H1 (cell line): Measurements from ENCODE around the gene COTL1. TPM values are rescaled to one million over a fixed set of nuclear protein-coding genes. Genes with fewer than 3 reads are reported as not detected.
A peak's percentile ranks its signal among the peaks of the same experiment; 100 is the strongest.

ENCODE experiments used
- CTCF ChIA-PET: fragments of 300-600 bp; sonication (Branson Sonifier 250); formaldehyde crosslinking; loops from one replicate; lab custom pipeline; 2021; ENCODE audit not compliant: partially characterized antibody; lab: Charles Lee
- POLR2A ChIA-PET: fragments of 300-600 bp; sonication (Branson Sonifier 250); formaldehyde crosslinking; loops from one replicate; lab custom pipeline; 2021; ENCODE audit warnings: inconsistent platforms; ENCODE audit not compliant: partially characterized antibody; lab: Charles Lee
- DNase-seq, 2 experiments: peaks; one replicate each; pipeline versions ENCODE4 v3.0.0 to v3.0.0-alpha.2; 2010 to 2022; ENCODE audit warnings: low spot score in 2 of 2, low read depth in 1 of 2, mixed read lengths in 1 of 2
- FAIRE-seq: peaks from 2 replicates; lab custom pipeline; 2011; peaks lifted over from hg19 to GRCh38; lab: Jason Lieb, UNC
- H2AFZ ChIP-seq: 2 replicates; pipeline ENCODE4 v1.8.1; 2012; ENCODE audit warnings: low read length, inconsistent platforms
- H2AK5ac ChIP-seq: 2 replicates; pipeline ENCODE4 v1.6.1; 2013; ENCODE audit warnings: low read depth, low read length
- H2BK120ac ChIP-seq: replicated peaks from 2 replicates; pipeline ENCODE3; 2013; ENCODE audit warnings: low read depth, low read length, inconsistent platforms
- H2BK12ac ChIP-seq: 2 replicates; pipeline ENCODE4 v1.6.1; 2013; ENCODE audit warnings: low read depth, low read length
- H2BK15ac ChIP-seq: 2 replicates; pipeline ENCODE4 v1.6.1; 2013; ENCODE audit warnings: low read length
- H2BK20ac ChIP-seq: 2 replicates; pipeline ENCODE4 v1.6.1; 2013; ENCODE audit warnings: low read length
- H2BK5ac ChIP-seq: 2 replicates; pipeline ENCODE4 v1.6.1; 2013; ENCODE audit warnings: low read depth, low read length
- H3K14ac ChIP-seq: 2 replicates; pipeline ENCODE4 v1.6.1; 2013; ENCODE audit warnings: inconsistent platforms; ENCODE audit not compliant: insufficient read length
- H3K18ac ChIP-seq: 2 replicates; pipeline ENCODE4 v1.6.1; 2013; ENCODE audit warnings: low read length; ENCODE audit errors: extremely low read depth
- H3K23ac ChIP-seq: 2 replicates; pipeline ENCODE4 v1.6.1; 2013; ENCODE audit warnings: inconsistent platforms; ENCODE audit not compliant: insufficient read length
- H3K23me2 ChIP-seq: 2 replicates; pipeline ENCODE4 v1.6.1; 2013; ENCODE audit warnings: low read depth, low read length
- H3K27ac ChIP-seq: 2 replicates; pipeline ENCODE4 v1.6.1; 2011; ENCODE audit warnings: low read depth, low read length, inconsistent platforms
- H3K27me3 ChIP-seq, 4 experiments: replicated peaks in 1 of 4; 1 replicate in 1 of 4; 2 replicates in 3 of 4; pipeline versions ENCODE4 v1.6.1 to v1.8.1; 2011 to 2013; ENCODE audit warnings: low read length in 3 of 4, mild to moderate bottlenecking in 3 of 4, inconsistent platforms in 2 of 4, mixed read lengths in 2 of 4, moderate library complexity in 1 of 4; ENCODE audit not compliant: control insufficient read depth in 3 of 4, insufficient read depth in 3 of 4; ENCODE audit errors: extremely low read depth in 1 of 4
- H3K36me3 ChIP-seq, 4 experiments: 2 replicates each; pipeline versions ENCODE4 v1.6.1 to v1.8.1; 2011 to 2013; ENCODE audit warnings: mild to moderate bottlenecking in 4 of 4, low read length in 3 of 4, moderate library complexity in 2 of 4, control low read depth in 1 of 4, inconsistent platforms in 1 of 4; ENCODE audit not compliant: insufficient read depth in 4 of 4, control insufficient read depth in 2 of 4
- H3K4ac ChIP-seq: replicated peaks from 2 replicates; pipeline ENCODE3; 2013; ENCODE audit warnings: low read length, low read depth, mixed read lengths, inconsistent platforms; ENCODE audit not compliant: insufficient read length
- H3K4me1 ChIP-seq, 4 experiments: replicated peaks in 1 of 4; 1 replicate in 1 of 4; 2 replicates in 3 of 4; pipeline versions ENCODE4 v1.6.1 to v1.8.1; 2011 to 2013; ENCODE audit warnings: low read length in 3 of 4, inconsistent platforms in 2 of 4, mixed read lengths in 1 of 4; ENCODE audit not compliant: insufficient read depth in 4 of 4, control insufficient read depth in 3 of 4
- H3K4me2 ChIP-seq, 2 experiments: 2 replicates each; pipeline versions ENCODE4 v1.6.1 to v1.8.1; 2011 to 2013; ENCODE audit warnings: low read depth in 2 of 2, low read length in 2 of 2, control low read depth in 1 of 2, inconsistent platforms in 1 of 2, mild to moderate bottlenecking in 1 of 2; ENCODE audit not compliant: insufficient read depth in 1 of 2
- H3K4me3 ChIP-seq, 4 experiments: fragments of 200-600, 300-600 bp in 1 of 4; sonication (generic), shearing (Covaris generic), sonication (Bioruptor Twin) in 1 of 4; 2 replicates each; pipeline versions ENCODE4 v1.5.1 to v1.8.1; 2011 to 2016; ENCODE audit warnings: low read length in 4 of 4, low read depth in 3 of 4, control low read depth in 2 of 4, inconsistent platforms in 2 of 4, mild to moderate bottlenecking in 2 of 4, mixed read lengths in 1 of 4, moderate library complexity in 1 of 4; ENCODE audit not compliant: insufficient read depth in 2 of 4; ENCODE audit errors: extremely low read depth in 1 of 4
- H3K56ac ChIP-seq: replicated peaks from 2 replicates; pipeline ENCODE3; 2013; ENCODE audit warnings: low read depth, mild to moderate bottlenecking, mixed read lengths, low read length, inconsistent platforms; ENCODE audit not compliant: insufficient read length
- H3K79me1 ChIP-seq: 2 replicates; pipeline ENCODE4 v1.6.1; 2013; ENCODE audit warnings: low read depth, low read length, control low read depth
- H3K79me2 ChIP-seq, 2 experiments: 2 replicates each; pipeline versions ENCODE4 v1.6.1 to v1.8.1; 2012 to 2013; ENCODE audit warnings: low read length in 2 of 2, mild to moderate bottlenecking in 2 of 2, inconsistent platforms in 1 of 2; ENCODE audit not compliant: insufficient read depth in 2 of 2, control insufficient read depth in 1 of 2
- H3K9ac ChIP-seq, 4 experiments: replicated peaks in 1 of 4; 1 replicate in 1 of 4; 2 replicates in 3 of 4; pipeline versions ENCODE4 v1.6.1 to v1.8.1; 2011 to 2013; ENCODE audit warnings: low read depth in 3 of 4, low read length in 3 of 4, control low read depth in 2 of 4, mild to moderate bottlenecking in 2 of 4, moderate library complexity in 2 of 4, inconsistent platforms in 1 of 4; ENCODE audit errors: extremely low read depth in 1 of 4
- H3K9me3 ChIP-seq, 2 experiments: 2 replicates each; pipeline versions ENCODE4 v1.6.1 to v1.8.1; 2012 to 2013; ENCODE audit warnings: mild to moderate bottlenecking in 2 of 2, moderate library complexity in 2 of 2, control low read depth in 1 of 2, inconsistent platforms in 1 of 2, low read depth in 1 of 2, low read length in 1 of 2, mixed read lengths in 1 of 2; ENCODE audit not compliant: insufficient read depth in 2 of 2
- H4K20me1 ChIP-seq, 2 experiments: replicated peaks in 1 of 2; 2 replicates each; pipeline versions ENCODE3 to v1.8.1; 2011 to 2013; ENCODE audit warnings: inconsistent platforms in 2 of 2, low read length in 2 of 2, mild to moderate bottlenecking in 1 of 2; ENCODE audit not compliant: insufficient read depth in 2 of 2, control insufficient read depth in 1 of 2
- H4K5ac ChIP-seq: 2 replicates; pipeline ENCODE4 v1.6.1; 2013; ENCODE audit warnings: low read length, low read depth, mixed read lengths, inconsistent platforms; ENCODE audit not compliant: insufficient read length
- H4K8ac ChIP-seq: 2 replicates; pipeline ENCODE4 v1.8.0; 2013; ENCODE audit warnings: mild to moderate bottlenecking, moderate library complexity, low read length, inconsistent platforms; ENCODE audit not compliant: insufficient read depth; ENCODE audit errors: extremely low read depth
- H4K91ac ChIP-seq: replicated peaks from 2 replicates; pipeline ENCODE3; 2013; ENCODE audit warnings: low read length, mixed read lengths, inconsistent platforms; ENCODE audit not compliant: insufficient read length
- CBX8 ChIP-seq: fragments of 300-800, 300-1000 bp; sonication (generic); IDR thresholded peaks from 2 replicates; pipeline ENCODE4 v1.7.1; 2016; ENCODE audit warnings: low read depth, low read length, borderline replicate concordance
- HDAC6 ChIP-seq: IDR thresholded peaks from one replicate; pipeline ENCODE4 v1.7.1; 2012; ENCODE audit warnings: low read depth, mild to moderate bottlenecking, inconsistent platforms, low read length, moderate library complexity
- JUN ChIP-seq: IDR thresholded peaks from 2 replicates; pipeline ENCODE4 v1.6.1; 2011; ENCODE audit warnings: low read depth, mild to moderate bottlenecking, improper control_type of control experiment, low read length
- MAFK ChIP-seq: IDR thresholded peaks from 2 replicates; pipeline ENCODE4 v1.6.1; 2012; ENCODE audit warnings: low read depth, mild to moderate bottlenecking, improper control_type of control experiment, low read length
- POLR2A ChIP-seq, 2 experiments: IDR thresholded peaks; 1 replicate in 1 of 2; 2 replicates in 1 of 2; pipeline ENCODE4 v1.6.1; 2011; ENCODE audit warnings: low read depth in 2 of 2, low read length in 2 of 2, mild to moderate bottlenecking in 2 of 2; ENCODE audit errors: control extremely low read depth in 1 of 2
- POU5F1 ChIP-seq: IDR thresholded peaks from 2 replicates; pipeline ENCODE4 v1.6.1; 2011; ENCODE audit warnings: low read depth, mild to moderate bottlenecking, low read length, moderate library complexity
- RXRA ChIP-seq: IDR thresholded peaks from 2 replicates; pipeline ENCODE4 v1.6.1; 2011; ENCODE audit warnings: low read depth, mild to moderate bottlenecking, low read length, moderate library complexity; ENCODE audit not compliant: insufficient read depth
- SP1 ChIP-seq: IDR thresholded peaks from 2 replicates; pipeline ENCODE4 v1.6.1; 2011; ENCODE audit warnings: low read depth, low read length
- TBP ChIP-seq: IDR thresholded peaks from 2 replicates; pipeline ENCODE4 v1.6.1; 2011; ENCODE audit warnings: low read depth, low read length, improper control_type of control experiment
- WGBS, 2 experiments: shearing (Covaris generic) in 1 of 2; methylation state at CpG; one replicate each; pipeline versions ENCODE4 v1.1.6 to v1.1.7; 2013 to 2015; ENCODE audit warnings: low lambda C conversion rate in 2 of 2, mixed read lengths in 2 of 2, inconsistent platforms in 1 of 2, low coverage in 1 of 2, missing lambda C conversion rate in 1 of 2; ENCODE audit not compliant: insufficient replicate concordance in 2 of 2, insufficient coverage in 1 of 2, insufficient read length in 1 of 2; ENCODE audit errors: extremely low coverage in 1 of 2, missing lambda C conversion rate in 1 of 2; 5-methylcytosine and 5-hydroxymethylcytosine counted together
- polyA plus RNA-seq, 7 experiments: library from polyadenylated mRNA; depleted of rRNA in 3 of 7; stranded (reverse) in 5 of 7; unstranded in 2 of 7; fragments of >200 nt in 5 of 7; fragments of 200-250 nt in 2 of 7; gene quantifications; 1 replicate in 5 of 7; 2 replicates in 1 of 7; 4 replicates in 1 of 7; pipeline versions ENCODE4 v1.2.1 to v1.2.3, GENCODE V29; 2011 to 2013; ENCODE audit warnings: missing spikeins in 2 of 7, mixed read lengths in 2 of 7
- total RNA-seq: library from RNA; stranded (reverse); fragmentation: NEBNext Ultra II Directional; extraction: Animal tissue kit (Norgen Biotek cat#: 25700); gene quantifications from 2 replicates; pipeline ENCODE4 v1.2.1, GENCODE V29; 2021
- TF ChIP-seq, protein P1 (sequence below): IDR thresholded peaks from 2 replicates; pipeline ENCODE4 v1.6.1; 2012; ENCODE audit warnings: inconsistent platforms
- TF ChIP-seq, protein P2 (sequence below), 3 experiments: IDR thresholded peaks; 1 replicate in 2 of 3; 2 replicates in 1 of 3; pipeline versions ENCODE4 v1.5.1 to v1.6.1; 2011; ENCODE audit warnings: low read length in 3 of 3, mild to moderate bottlenecking in 3 of 3, inconsistent platforms in 2 of 3, low read depth in 1 of 3, moderate library complexity in 1 of 3; ENCODE audit not compliant: insufficient read depth in 1 of 3; ENCODE audit errors: control extremely low read depth in 1 of 3

Gene COTL1
- total and polyA plus RNA-seq, 2 of the 8 experiments (the other 6 are each of a cell fraction or from before 2014, with no cell fraction given): 59.2 to 183 TPM

DNA sequence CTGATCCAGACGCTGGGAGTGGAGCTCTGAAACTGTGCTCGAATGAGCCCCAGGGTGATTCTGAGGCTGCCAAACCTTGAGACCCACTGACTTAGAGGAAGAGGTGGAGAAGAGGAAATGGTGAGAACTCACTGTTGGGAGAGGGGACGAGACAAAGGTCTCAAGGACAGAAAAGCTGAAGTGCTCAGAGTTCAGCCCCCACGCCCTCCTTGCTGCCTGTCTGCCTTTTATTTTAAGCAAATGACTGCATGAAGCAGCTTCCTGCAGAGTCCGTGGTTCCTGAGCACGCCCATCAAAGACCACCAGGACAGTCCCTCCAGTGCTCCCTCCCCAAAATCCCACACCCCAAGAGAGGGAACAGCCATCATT lies 20.4 kb downstream of the COTL1 start:
- Histone ChIP-seq H3K23me2 (no peaks in the 10 kb centered on the region), H3K79me2 (peaks cover 5 to 45% of the 10 kb centered on the region in 2 experiments; a peak in 3 of 4 replicates), H3K27me3 (peaks cover 0 to 4% (median 1%) of the 10 kb centered on the region in 4 experiments; a peak in 3 of 7 replicates), H2BK5ac (no peak overlapping the region), H2BK12ac (peak overlapping the region; percentile 32; the same call in 1 of the 2 replicates), H3K4me1 (peaks cover 4 to 30% (median 16%) of the 10 kb centered on the region in 4 experiments; a peak in 6 of 7 replicates), H2AFZ (no peak overlapping the region), H3K27ac (no peak overlapping the region; the same call in 1 of the 2 replicates), H2BK15ac (peak overlapping the region; percentile 7), H2AK5ac (no peak overlapping the region), H4K5ac (no peak overlapping the region), H3K4me3 (no peak overlapping the region), H3K9ac (no peak overlapping the region), H2BK20ac (no peak overlapping the region), H3K4me2 (peak overlapping the region in 1 of 2 experiments; percentile 62; a peak in 3 of 4 replicates), H3K14ac (no peak overlapping the region), H4K8ac (no peak overlapping the region), H3K9me3 (no peaks in the 10 kb centered on the region), H3K4ac (no peak overlapping the region), H3K79me1 (peaks cover 17% of the 10 kb centered on the region), H3K56ac (no peak overlapping the region), H3K36me3 (no peaks in the 10 kb centered on the region), H3K23ac (no peak overlapping the region), H4K20me1 (peaks cover 26 to 34% of the 10 kb centered on the region in 2 experiments), H4K91ac (no peak overlapping the region), H3K18ac (no peak overlapping the region), H2BK120ac (no peak overlapping the region)
- FAIRE-seq (no peak), DNase-seq (no peak)
- 79% methylated on average over 6 of the region's 6 CpGs; no CpG with 5 or more reads in 1 of the 2 experiments for WGBS, 2 experiments
- ChIA-PET POLR2A (interaction anchor here (0.7 to 2.3 kb wide), 6 partner anchors 12 to 108 kb away, joined by 3 to 7 read pairs (median 4); no protein-coding TSS in a partner anchor), CTCF (interaction anchor here (0.9 to 2.5 kb wide), 11 partner anchors 11 to 92 kb away, joined by 3 to 10 read pairs (median 4); no protein-coding TSS in a partner anchor)
- TF ChIP-seq JUN (no peak), SP1 (no peak), HDAC6 (no peak), POU5F1 (no peak), TBP (no peak), RXRA (no peak), POLR2A (IDR thresholded peaks at IDR 0.05; ENCODE audit: control extremely low read depth in 1 of 2, low read depth in 2 of 2, low read length in 2 of 2) (no peak), MAFK (no peak), CBX8 (no peak)
- TF ChIP-seq, protein P1, sequence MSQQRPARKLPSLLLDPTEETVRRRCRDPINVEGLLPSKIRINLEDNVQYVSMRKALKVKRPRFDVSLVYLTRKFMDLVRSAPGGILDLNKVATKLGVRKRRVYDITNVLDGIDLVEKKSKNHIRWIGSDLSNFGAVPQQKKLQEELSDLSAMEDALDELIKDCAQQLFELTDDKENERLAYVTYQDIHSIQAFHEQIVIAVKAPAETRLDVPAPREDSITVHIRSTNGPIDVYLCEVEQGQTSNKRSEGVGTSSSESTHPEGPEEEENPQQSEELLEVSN: no peak
- TF ChIP-seq, protein P2, sequence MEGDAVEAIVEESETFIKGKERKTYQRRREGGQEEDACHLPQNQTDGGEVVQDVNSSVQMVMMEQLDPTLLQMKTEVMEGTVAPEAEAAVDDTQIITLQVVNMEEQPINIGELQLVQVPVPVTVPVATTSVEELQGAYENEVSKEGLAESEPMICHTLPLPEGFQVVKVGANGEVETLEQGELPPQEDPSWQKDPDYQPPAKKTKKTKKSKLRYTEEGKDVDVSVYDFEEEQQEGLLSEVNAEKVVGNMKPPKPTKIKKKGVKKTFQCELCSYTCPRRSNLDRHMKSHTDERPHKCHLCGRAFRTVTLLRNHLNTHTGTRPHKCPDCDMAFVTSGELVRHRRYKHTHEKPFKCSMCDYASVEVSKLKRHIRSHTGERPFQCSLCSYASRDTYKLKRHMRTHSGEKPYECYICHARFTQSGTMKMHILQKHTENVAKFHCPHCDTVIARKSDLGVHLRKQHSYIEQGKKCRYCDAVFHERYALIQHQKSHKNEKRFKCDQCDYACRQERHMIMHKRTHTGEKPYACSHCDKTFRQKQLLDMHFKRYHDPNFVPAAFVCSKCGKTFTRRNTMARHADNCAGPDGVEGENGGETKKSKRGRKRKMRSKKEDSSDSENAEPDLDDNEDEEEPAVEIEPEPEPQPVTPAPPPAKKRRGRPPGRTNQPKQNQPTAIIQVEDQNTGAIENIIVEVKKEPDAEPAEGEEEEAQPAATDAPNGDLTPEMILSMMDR (IDR thresholded peaks at IDR 0.05; ENCODE audit: control extremely low read depth in 1 of 3, insufficient read depth in 1 of 3, low read depth in 1 of 3, low read length in 3 of 3): no peak
